LHCN-M2 (cell line): ENCODE results near the gene SYNJ1. TPM values are rescaled to one million over a fixed set of nuclear protein-coding genes. Genes with fewer than 3 reads are reported as not detected.

Experiments
- total RNA-seq: library from RNA; depleted of rRNA; stranded (reverse); fragments of >200 nt; gene quantifications from 2 replicates; pipeline ENCODE4 v1.2.3, GENCODE V29; 2014; rRNA removed

SYNJ1 gene
- total RNA-seq, 1 experiment from 2014 or later: 7.9 TPM

Other genes starting within 250 kb of the SYNJ1 start
- gene TCP10L, start 142.5 kb downstream of the SYNJ1 start, total RNA-seq: not detected in 2 replicates
- gene CFAP298, start 115.6 kb downstream of the SYNJ1 start, total RNA-seq: 32.5 and 46.8 TPM in 2 replicates
- gene PAXBP1, start 43.7 kb upstream of the SYNJ1 start, total RNA-seq: 27.8 and 30.3 TPM in 2 replicates